GDM1 (cell line): ENCODE measurements around the gene CCDC124.

Source experiments
- DNase-seq: peaks from one replicate; lab custom pipeline; 2025; lab: John Stamatoyannopoulos, UW

The CCDC124 gene

DNA sequence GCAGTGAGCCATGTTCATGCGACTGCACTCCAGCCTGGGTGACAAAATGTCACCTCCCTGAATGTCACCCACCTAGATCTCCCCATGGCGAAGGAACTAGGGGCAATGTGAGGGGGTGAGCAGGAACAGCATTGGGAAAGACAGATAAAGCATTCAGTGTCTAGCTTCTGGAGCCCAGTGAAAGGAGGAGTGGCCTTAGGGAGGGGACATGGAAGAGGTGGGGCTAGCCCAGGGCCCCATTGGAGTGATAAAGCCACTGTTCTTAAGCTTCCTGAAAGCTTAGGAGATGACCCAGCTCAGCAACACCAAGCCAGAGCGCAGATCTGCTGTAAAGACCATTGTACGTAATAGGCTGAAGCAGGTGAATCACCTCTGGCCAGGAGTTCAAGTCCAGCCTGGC is 21.1 kb downstream of the CCDC124 start:
- no peak for DNase-seq

- no peak for DNase-seq
These were observed 21.6 kb downstream of the CCDC124 start for GRCh38 chr19:17954401-17954800.

GRCh38 chr19:17957149-17957849 is 24.5 kb downstream of the CCDC124 start:
- DNase-seq: no peak

- no peak for DNase-seq
These were observed 25.1 kb downstream of the CCDC124 start for GRCh38 chr19:17957885-17958284.

DNA sequence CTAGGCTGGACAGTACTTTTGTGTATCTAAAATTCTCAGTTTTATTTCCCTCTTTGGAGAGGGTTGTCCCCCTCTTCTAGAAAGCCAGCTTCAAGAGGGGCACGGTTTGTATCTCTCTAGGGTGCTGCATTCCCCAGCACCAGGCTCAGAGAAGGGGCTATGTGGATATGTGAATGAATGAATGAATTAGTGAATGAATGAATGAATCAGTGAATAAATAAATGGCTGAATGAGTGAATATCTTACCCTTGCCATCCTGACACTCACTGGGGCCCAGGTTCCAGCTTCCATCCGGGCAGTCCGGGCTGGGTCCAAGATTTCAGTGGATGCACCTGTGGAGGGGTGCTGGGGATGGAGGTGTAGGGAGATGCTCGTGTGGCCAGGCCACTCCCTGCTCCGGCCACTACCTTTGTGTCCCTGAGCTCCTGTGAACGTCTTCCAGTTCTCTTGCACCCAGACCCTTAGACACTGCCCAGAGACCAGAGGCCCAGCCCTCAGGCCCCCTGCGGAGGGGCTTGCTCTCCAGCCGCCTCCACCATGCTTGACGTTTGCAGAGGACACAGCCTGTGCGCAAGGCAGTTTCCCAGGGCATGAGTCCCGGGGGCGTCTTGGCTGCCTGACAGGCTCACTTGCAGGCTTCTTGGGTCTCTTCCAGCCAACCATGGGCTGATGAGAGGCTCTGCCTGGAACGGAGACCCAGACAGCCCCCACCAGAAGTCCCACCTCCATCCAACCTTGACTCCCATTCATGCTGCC is 31.3 kb downstream of the CCDC124 start:
- no peak for DNase-seq

- DNase-seq: no peak
These were observed 32.7 kb downstream of the CCDC124 start for GRCh38 chr19:17965370-17966128.

- no peak for DNase-seq
These were observed 33.3 kb downstream of the CCDC124 start for GRCh38 chr19:17966129-17966483.

DNA sequence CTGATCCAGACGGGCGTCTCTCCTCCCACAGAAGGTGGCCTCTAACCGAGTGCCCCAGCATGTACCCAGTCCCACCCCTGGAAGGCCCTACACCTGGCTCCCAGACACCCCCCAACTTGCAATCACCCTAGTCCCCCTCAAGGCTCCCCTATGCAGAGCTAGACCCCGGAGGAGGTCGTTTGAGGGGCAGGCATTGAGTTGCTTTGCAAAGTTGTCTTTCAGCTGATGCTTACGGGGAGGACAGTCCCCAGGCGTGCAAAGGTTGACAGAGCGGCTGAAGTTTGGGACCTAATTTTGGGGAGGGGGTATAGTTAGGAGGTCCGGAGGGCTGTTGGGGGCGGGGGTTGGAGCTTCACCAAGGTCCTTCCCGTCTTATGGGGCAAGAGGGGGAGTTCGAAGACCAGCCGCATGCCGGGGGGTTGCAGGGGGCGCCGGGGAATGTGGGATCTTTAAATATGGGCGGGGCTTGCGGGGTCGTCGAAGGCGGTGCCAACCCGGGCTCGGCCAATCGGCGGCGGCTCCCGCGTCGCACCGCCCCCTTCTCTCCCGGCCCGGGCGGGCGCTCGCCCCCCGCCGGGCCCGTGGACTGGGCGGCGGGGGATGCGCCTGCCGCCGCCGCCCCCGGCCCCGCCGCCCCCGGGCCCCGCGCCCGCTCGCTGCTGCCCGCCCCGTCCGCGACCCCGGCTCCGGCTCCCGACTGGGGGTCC is 33.9 kb downstream of the CCDC124 start, which contains the start of gene KCNN1:
KCNN1 (plus strand) TSS at position 558 of the 707 bp plus-strand sequence. CDS start 6,782 bp downstream, outside the sequence.
- no peak for DNase-seq

DNA sequence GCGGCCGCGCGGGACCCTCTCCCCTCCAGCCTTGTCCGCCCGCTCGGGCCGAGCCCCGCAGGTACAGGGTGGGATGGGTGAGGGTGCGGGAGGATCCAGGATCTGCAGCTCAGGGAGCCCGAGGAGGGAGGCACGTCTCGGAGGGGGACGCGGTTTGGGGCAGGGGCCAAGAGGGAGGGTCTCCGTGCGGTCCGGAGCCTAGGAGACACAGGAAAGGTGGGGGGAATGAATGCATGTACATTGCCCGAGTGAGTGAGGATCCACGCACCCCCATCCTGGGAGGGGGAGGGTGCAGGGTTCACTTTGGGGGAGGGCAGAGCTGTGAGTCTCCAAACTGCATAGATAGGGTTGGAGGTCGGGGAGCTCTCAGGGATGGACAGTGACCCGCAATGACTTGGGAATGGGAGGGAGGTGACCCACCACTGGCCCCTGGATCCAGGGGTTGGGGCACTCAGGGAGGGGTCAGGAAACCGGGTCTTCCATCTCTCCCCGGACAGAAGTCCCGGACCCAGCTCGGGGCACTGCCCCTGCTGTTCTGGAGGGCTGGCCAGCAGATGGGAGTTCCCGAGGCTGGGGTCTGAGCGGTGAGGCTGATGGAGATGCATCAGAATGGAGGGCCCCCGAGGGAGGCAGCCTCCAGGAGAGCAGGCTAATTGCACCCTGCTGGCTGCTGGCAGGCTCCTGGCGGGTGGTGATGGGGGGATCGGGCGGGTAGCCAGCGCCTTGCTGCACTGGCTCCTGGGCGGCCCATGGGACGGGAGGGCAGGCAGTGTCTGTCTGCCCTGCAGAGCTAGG is 34.6 kb downstream of the CCDC124 start:
- no peak for DNase-seq

- DNase-seq: no peak
These were observed 35.5 kb downstream of the CCDC124 start for GRCh38 chr19:17968362-17968761.

DNA sequence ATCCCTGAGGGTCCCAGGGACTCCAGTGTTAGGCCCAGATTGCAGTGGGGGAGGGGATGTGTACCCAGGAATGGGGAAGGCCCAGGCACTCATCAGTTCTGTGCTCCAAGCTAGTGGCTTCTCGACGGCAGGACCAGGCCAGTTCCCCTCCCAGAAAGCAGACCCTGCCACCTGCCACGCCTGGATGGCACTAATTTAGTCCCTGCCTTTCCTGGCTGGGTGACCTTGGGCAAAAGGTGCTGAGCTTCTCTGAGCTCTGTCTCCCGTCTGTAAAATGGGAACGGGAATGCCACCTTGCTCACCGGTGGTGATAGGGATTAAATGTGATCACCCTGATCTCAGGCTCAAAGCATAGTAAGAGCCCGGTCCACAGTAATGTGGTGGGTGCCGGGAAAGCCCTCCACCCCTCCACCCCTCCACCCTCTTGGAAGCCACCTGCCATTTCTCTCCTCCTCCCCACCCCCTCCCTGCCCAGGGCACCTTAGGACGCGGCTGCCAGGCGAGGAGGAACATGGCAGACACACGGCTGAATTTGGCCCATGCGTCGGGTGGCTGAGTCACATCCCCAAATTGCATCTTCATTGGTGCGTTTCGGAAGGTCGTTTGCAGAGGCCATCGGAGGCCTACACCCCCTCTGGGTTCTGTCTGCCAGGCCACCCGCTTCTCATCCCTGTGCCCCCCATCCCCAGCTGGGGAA is 36.4 kb downstream of the CCDC124 start:
- DNase-seq: no peak

DNA sequence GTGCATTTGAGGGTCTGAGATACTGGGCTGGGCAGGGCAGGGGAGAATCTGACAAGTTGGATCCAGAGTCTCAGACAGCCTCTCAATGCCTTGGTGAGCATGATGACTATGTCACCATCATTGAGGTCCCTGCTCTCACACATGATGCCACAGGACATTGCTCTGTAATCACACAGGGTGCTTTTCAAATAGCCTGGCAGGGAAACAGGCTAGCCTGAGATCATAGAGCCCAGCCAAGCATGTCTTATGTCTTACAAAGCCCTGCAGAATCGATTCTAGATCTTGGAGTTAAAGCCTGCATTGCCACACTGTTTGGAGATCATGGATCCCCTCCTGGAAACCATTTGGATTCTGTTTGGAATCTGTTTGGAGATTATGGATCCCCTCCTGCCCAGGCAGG is 39.4 kb downstream of the CCDC124 start:
- DNase-seq: no peak

DNA sequence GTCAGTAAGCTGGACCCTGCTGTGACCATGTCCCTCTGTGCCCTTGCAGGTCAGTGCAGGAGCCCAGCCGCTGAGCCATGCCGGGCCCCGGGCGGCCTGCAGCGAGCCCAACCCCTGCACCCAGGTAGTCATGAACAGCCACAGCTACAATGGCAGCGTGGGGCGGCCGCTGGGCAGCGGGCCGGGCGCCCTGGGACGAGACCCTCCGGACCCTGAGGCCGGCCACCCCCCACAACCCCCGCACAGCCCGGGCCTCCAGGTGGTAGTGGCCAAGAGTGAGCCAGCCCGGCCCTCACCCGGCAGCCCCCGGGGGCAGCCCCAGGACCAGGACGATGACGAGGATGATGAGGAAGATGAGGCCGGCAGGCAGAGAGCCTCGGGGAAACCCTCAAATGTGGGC is 40.9 kb downstream of the CCDC124 start:
- no peak for DNase-seq

DNA sequence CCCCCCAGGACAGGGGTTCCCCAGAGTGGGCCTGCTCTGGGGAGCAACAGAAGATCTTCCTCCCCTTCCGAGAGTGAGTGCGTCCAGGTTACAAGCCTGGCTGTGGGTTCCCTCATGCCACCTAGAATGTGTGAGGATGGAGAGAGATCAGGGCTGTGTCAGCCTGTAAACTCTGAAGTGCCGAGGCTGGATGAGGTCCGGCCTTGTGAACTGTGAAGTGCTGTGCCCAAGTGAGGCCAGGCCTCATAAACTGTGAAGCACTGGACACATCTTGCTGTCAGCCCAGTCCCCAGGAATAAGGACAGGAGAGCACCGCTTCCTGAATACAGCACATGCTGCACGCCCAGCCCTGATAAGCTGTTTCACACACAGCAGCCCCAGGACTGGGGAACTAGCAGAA is 41.7 kb downstream of the CCDC124 start:
- no peak for DNase-seq

DNA sequence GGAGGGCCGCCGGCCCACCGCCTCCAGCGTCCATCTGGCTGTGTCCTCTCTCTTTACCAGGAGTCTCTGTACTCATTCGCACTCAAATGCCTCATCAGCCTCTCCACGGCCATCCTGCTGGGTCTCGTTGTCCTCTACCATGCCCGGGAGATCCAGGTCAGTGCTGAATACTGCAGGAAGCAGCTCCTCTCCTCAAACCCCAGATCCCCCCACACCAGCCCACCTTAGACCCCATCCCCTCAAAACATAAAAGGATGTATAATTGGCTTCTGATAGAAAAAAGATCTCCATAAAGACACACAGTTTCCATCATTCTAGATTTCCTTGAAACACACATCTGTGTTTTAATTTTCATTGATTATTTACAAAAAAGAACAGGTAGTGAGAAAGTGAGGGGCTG is 42.2 kb downstream of the CCDC124 start:
- no peak for DNase-seq

GRCh38 chr19:17977021-17977420 is 44.2 kb downstream of the CCDC124 start:
- DNase-seq: no peak

- DNase-seq: no peak
These were observed 44.7 kb downstream of the CCDC124 start for GRCh38 chr19:17977488-17977887.

DNA sequence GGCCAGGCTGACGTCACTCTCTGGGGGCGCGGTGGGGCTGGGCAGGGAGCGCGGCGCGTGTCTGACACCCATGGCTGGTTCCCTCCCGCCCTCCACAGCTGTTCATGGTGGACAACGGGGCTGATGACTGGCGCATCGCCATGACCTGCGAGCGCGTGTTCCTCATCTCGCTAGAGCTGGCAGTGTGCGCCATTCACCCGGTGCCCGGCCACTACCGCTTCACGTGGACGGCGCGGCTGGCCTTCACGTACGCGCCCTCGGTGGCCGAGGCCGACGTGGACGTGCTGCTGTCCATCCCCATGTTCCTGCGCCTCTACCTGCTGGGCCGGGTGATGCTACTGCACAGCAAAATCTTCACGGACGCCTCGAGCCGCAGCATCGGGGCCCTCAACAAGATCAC is 48.8 kb downstream of the CCDC124 start:
- no peak for DNase-seq

- no peak for DNase-seq
These were observed 49.6 kb downstream of the CCDC124 start for GRCh38 chr19:17982430-17982829.

GRCh38 chr19:17985037-17985818 is 52.4 kb downstream of the CCDC124 start:
- no peak for DNase-seq
